WI38 (cell line): ENCODE measurements around the gene SH2D7.

ENCODE experiments used
- H3K4me3 ChIP-seq: 2 replicates; pipeline ENCODE4 v1.5.1; 2011; ENCODE audit warnings: low read depth, mild to moderate bottlenecking, control low read depth, low read length
- TF ChIP-seq, protein P1 (sequence below): IDR thresholded peaks from 2 replicates; pipeline ENCODE4 v1.5.1; 2012; ENCODE audit warnings: low read depth, mild to moderate bottlenecking, control low read depth, low read length

The SH2D7 gene

GRCh38 chr15:78104566-78105475 lies 12.5 kb downstream of the SH2D7 start:
- no peak overlapping the region for H3K4me3 ChIP-seq
- TF ChIP-seq, protein P1, sequence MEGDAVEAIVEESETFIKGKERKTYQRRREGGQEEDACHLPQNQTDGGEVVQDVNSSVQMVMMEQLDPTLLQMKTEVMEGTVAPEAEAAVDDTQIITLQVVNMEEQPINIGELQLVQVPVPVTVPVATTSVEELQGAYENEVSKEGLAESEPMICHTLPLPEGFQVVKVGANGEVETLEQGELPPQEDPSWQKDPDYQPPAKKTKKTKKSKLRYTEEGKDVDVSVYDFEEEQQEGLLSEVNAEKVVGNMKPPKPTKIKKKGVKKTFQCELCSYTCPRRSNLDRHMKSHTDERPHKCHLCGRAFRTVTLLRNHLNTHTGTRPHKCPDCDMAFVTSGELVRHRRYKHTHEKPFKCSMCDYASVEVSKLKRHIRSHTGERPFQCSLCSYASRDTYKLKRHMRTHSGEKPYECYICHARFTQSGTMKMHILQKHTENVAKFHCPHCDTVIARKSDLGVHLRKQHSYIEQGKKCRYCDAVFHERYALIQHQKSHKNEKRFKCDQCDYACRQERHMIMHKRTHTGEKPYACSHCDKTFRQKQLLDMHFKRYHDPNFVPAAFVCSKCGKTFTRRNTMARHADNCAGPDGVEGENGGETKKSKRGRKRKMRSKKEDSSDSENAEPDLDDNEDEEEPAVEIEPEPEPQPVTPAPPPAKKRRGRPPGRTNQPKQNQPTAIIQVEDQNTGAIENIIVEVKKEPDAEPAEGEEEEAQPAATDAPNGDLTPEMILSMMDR, result no peak

GRCh38 chr15:78105476-78106241 lies 13.3 kb downstream of the SH2D7 start:
- no peak overlapping the region for H3K4me3 ChIP-seq
- TF ChIP-seq, protein P1, result no peak

DNA sequence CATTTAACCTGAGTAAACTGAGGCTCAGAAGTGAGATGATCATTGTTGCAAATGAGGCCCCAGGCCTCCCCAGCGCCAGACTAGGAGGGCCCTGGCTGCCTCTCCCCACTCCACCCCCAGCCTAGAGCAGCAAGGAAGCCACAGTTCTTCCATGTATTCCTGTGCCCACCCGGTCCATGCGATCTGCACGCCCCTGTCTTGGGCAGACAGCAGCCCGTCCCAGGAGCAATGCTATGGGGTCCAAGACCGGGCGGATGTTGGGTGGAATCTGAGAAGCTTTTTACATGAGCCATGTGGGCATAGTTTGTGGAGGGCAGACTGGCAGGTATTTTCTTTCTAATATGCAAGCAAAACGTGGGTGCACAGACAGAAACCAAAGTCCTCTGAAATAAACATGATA lies 15.1 kb downstream of the SH2D7 start:
- TF ChIP-seq, protein P1, result no peak
- no peak overlapping the region for H3K4me3 ChIP-seq

GRCh38 chr15:78108300-78109084 lies 16.1 kb downstream of the SH2D7 start:
- no peak overlapping the region for H3K4me3 ChIP-seq
- TF ChIP-seq, protein P1, result peak; percentile 95

DNA sequence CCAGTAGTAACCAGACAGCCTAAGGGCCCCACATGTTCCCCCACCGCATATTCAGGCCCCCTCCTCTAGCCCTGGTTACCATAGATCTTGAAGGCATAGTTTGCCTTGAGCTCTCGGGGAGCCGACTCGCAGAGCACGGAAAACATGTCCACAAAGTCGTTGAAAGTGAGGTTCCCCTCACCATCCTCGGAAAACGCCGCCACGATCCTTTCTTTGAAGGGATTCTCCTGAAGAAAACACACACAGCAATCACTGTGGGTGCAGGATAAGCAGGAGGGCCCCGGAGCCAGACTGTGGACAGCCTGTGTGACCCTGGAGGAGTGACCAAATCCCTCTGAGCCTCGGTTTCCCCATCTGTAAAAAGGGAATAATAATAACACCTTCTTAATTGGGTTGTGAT lies 16.8 kb downstream of the SH2D7 start:
- H3K4me3 ChIP-seq, result no peak overlapping the region
- TF ChIP-seq, protein P1, result no peak

DNA sequence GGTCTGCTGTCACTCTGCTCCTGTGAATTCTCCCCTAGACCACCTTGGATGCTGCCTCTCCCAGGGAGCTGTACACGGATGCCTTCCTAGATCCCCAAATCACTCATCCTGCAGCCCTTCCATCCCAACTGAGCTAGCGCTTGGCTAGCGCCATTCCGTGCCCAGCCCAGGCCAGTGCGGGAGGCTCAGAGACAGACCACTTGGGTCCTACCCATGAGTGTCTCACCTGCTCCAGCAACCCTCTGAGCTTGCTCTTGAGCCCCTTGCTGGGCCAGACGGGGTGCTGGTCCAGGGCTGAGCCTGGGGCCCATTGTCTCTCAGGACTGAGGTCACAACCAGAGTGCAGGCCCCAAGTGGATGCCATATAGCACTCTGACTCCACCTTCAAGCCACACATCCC lies 17.7 kb downstream of the SH2D7 start:
- H3K4me3 ChIP-seq, result no peak overlapping the region
- TF ChIP-seq, protein P1, result no peak
